NCI-H1092 (cell line): ENCODE measurements around the gene TMEM129.

Experiments
- DNase-seq: peaks from one replicate; lab custom pipeline; 2025; lab: John Stamatoyannopoulos, UW

Gene TMEM129, protein sequence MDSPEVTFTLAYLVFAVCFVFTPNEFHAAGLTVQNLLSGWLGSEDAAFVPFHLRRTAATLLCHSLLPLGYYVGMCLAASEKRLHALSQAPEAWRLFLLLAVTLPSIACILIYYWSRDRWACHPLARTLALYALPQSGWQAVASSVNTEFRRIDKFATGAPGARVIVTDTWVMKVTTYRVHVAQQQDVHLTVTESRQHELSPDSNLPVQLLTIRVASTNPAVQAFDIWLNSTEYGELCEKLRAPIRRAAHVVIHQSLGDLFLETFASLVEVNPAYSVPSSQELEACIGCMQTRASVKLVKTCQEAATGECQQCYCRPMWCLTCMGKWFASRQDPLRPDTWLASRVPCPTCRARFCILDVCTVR

DNA sequence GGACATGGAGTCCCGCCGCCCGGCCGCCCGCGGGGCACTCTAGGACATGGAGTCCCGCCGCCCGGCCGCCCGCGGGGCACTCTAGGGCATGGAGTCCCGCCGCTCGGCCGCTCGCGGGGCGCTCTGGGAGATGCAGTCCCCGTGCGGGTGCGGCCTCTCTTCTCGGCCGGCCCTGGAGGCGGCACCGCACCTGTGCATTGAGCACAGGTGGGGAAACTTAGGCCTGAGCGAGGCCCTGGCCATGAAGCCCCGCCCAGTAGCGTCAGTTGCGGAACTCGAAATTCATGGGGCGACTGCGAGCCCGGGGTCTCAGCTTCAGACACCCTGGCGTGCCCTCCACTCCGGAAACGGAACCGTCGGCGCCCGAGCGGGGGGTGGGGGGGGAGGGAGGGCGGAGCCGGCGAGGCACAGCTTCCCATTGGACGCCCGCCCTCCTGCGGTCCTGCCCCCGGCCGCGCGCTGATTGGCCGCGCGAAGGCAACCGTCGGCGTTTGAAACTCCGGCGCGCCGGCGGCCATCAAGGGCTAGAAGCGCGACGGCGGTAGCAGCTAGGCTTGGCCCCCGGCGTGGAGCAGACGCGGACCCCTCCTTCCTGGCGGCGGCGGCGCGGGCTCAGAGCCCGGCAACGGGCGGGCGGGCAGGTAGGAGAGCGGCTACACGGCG is at the start of gene TMEM129, which contains the start of gene TACC3:
Gene TMEM129, minus strand, starts transcription at position 321 of the 663 bp plus-strand sequence. CDS start 486 bp downstream, outside the sequence.
Gene TACC3, plus strand, starts transcription at position 519 of the 663 bp plus-strand sequence. CDS start 1,901 bp downstream, outside the sequence.
- peak; percentile 93 for DNase-seq

DNA sequence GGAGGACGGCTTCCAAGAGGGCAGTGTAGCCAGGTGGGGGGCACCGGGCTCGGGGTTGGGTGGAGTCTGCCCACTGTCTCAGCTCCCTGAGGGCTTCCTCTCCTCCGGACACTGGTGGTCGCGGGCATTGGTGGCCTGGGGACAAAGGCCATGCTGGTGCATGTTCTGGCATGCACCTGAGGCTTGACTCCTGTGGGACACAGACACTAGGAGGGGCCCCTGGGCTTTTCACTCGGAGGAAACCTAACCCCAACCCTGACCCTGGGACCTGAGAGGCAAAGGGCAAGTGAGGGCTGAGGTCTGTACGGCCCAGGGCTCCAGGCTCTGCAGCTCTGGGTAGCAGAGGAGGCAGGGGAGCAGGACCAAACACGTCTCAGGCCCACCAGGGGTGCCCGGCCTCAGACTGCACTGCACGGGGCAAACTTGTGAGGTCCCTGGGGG is 49.7 kb upstream of the TMEM129 start:
- DNase-seq, result no peak

DNA sequence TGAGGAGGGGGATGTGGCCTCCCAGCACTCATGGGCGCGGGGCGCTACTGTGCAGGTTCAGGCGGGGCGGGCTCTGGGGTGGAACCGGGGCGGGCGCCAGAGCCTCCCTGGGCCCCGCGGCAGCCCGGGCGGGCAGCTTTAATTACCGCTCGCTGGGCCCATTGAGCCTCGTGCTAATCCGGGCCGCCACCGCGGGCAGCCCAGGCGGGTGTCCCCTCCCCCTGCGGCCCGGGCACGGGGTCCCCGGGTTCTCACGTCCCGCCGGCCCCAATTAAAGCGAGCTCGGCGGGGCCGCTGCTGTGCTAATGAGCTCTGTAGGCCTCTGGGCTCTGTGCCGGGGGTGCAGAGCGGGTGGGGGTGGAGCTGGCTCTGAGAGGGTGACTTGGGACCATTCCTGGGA is 49.1 kb upstream of the TMEM129 start:
- no peak for DNase-seq

DNA sequence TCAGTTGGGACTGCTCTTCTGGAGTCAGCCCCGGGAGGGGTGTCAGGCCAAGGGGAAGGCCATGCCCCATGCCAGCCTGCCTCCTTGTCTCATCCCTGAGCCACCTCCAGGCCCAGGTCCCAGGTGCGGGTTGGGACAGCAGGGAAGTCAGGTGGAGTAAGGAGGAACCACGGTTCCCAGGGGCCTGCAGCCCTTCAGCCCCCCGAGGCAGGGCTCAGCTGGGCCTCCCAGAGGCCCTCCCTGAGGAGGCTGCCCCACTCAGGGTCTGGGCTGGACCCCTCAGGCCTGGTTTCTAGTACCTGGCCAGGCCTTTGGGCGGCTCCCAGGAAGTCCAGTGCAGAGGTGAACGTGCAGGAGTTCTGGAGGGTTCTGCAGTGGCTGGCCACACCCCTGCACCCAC is 48.6 kb upstream of the TMEM129 start:
- DNase-seq, result no peak

DNA sequence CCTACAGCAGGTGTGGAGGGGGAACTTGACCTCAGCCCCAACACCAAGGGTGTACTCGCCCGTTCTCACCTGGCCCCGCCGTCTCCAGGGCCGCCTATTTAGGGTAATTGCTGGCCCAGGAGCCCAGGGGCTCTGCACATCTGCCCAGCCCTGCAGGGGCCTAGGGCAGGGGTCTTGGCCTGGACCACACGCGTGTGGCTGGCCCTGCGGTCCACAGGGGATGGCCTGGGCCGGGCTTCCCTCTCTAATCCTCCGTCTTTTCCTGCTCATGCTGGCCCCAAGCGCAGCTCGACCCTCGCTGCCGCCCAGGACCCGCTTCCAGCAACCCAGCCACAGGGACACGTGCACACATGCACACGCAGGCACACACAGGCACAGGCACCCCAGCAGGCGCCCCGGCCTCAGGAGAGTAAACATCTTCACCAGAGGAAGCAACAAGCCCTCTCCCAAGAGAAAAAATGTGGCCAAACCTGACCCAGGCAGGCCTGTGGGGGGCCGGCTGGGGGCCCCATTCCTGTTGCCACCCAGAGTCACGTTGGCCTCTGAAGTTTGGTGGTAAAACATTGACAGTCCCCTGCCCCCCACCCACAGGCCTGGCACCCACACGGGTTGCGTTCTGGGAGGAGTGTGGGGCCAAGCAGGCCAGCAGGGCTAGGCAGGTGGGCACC is 47.4 kb upstream of the TMEM129 start:
- no peak for DNase-seq

DNA sequence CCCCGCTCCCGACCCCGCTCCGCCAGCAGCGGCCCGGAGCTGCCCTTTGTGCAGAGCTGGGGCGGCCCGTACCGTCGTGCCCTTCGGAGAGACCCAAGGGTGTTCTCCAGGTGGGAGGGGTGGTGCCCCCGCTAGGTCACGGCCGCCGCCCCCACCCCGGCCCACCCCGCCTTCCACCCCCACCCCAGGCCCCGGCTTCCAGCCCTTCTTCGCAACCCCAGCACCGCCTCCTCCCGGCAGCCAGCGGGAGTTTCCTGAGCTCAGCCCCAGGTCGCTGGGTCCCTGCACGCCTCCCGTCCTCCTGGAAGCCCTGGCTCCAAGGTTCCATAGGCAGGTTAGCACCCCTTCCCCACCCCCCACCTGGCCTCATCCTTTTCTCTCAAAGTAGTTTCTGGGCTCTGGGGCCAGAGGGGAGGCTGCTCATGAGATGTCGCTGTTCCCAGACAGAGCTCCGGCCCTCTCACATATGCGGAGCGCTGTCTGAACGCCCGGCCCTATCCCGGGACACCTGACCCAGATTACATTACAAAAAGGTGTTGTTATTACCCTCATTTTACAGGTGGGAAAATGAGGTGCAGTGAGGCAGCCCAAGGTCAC is 46.7 kb upstream of the TMEM129 start:
- DNase-seq, result no peak

DNA sequence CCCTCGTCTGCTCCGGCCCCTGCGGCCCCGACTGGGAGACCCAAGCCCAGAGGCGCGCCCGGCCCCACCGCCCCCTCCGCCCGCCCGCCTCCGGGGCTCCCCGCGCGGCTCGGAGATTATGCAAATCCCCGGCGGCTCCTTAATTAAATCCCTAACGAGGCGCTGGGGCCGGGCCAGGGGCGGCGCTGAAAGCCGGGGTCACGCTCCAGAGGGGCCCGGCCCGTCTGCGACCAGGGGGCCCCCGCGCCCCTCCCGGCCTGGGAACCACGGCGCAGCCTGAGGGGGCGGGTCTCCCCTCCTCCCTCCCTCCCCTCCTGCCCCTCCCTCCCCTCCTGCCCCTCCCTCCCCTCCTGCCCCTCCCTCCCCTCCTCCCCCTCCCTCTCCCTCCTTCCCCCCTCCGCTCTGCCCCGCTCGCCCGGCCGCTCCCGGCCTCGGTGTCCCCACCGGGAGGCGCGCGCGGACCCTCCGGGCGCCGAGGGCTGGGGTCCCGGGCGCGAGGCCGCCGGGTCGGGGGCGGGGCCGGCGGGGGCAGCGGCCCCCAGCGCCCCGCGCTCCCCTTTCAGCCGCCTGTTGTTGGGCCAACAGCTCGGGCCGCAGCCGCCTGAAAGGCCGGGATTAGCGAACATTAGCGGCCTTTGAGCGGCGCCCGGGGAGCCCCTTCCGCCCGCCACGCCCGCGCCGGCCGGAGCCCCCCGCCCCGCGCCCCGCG is 46.1 kb upstream of the TMEM129 start:
- no peak for DNase-seq

DNA sequence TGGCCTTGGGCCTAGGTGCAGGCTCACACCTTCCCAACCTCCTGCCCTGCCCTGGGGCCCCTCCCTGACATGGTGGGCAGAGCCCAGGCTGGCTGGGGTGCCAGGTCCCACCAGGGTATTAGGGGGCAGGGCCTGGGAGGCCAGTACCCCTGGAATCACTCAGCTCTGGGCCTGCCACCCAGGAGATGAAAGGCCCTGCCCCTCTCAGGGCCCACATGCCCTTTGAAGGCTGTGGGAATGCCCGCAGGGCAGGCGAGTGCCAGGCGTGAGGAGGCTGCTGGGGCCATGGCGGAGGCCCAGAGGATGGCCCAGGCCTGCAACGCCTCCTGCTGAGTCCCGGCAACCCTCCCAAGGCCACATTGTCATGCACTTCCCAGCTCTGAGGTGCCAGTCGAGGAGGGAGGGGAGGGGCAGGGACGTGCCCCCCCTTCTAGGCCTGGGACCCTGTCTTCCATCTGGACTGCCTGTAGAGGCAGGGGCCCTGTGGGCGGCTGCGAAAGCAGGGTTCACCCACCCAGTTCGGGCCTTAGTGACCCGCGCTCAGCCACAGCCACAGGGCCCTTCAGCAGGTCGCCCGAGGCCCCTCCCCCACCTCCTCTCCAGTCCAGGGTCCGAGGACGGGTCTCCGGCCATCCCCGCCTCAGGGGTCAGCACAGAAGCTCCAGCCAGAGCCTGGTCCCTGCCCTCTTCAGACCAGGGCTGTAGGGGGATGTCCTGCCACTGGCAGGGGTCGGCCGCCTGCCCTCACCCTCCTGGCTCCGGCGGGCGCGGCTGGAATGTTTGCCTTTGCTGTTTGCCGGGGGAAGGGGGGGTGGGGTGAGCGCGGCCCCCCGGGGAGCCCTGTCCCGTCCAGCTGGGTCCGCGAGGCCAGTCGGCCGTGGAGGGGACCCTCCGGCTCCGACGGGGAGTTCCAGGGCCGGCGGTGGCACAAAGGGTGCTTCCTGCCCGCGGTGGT is 45.3 kb upstream of the TMEM129 start:
- DNase-seq, result no peak

DNA sequence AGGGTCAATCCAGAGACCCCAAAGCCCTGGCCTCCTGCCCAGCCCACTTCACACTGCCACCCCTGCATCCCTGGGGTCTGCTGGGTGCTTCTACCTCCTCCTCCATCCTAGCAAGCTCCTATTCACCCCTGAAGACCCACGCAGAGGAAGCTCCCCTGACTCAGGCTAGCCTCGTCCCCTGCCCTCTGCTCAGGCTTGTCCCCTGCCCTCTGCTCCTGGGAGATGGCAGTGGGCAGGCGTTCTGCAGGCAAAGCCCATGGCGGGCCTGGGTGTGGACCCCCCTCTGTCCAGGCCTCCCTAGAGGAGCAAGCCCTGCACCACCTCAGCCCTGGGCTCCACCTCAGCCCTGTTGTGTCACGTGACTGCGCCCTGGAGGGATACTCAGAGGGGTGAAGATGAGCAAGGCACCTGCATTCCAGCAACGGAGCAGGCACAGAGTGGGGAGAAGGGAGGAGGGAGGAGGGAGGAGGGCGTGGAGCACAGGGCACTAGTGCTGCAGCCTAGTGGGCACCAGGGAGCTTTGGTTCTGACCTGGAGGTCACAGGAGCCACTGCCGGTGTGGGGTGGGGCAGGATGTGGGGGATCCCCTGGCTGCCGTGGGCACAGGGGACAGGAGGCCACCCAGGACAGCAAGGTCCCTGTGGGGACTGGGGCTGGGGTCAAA is 44.4 kb upstream of the TMEM129 start:
- DNase-seq, result no peak

DNA sequence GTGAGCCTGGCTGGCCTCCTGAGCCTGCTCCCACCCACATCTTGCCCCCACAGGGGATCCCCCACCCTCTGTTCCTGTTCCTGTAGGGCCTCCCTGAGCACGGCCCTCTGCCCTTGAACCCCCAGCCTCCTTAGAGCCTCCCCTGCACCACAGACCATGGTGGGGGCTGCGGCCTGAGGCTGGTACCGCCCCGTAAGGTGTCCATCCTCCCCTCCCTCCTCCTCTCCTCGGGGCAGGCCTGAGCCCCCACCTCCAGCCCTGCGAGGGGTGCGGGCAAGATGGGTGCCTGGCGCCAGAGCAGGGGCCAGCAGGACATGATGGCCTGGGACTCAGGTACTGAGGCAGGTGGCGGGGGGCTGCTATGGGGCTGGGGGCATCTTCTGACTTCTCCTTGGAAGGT is 43.5 kb upstream of the TMEM129 start:
- no peak for DNase-seq

DNA sequence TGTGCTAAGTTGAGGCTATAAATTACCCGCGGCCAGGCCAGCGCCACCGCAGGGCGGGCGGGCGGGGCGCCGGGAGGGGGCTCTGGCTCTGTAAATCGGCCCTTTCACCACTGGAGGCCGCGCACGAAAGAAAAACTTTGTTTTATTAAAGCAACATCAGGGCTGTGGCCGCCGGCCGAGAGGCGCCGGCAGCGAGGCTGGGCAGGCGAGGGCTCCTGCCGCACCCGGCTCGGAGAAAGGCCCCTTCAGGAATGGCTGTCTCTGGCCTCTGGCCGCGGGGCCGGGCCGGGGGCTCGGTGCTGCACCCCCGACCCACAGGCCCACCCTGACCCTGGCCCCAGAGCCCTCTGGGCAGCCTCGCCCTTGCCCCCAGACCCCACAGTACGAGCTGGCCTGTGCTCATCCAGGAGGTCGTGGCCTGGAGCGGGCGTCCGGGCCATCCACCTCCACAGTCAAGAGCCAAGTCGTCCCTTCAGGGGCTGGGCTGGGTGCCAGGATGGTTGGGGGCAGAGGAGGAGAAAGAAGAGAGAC is 42.5 kb upstream of the TMEM129 start:
- DNase-seq, result no peak

DNA sequence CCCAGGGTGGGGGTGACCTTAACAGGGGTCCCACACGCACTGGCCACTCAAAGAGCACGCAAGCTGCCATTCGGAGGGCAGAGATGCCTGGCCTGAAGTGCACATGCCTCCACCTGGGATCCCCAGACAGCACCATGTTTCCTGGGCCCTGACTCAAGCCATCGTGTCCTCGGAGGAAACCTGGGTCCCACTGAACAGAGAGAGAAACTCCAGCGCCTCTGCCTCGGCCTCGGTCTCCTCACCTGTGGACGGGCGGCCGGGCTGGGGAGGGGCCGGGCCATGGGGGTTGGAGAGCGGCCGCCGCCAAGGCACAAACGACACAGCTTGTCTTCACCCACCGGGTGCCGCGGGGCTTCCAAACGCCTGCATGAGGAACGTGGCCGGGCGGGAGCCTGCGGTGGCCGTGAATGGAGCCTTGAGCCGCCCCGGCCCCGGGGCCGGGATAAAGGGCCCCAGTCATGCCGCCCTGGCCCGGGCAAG is 42.0 kb upstream of the TMEM129 start:
- no peak for DNase-seq

DNA sequence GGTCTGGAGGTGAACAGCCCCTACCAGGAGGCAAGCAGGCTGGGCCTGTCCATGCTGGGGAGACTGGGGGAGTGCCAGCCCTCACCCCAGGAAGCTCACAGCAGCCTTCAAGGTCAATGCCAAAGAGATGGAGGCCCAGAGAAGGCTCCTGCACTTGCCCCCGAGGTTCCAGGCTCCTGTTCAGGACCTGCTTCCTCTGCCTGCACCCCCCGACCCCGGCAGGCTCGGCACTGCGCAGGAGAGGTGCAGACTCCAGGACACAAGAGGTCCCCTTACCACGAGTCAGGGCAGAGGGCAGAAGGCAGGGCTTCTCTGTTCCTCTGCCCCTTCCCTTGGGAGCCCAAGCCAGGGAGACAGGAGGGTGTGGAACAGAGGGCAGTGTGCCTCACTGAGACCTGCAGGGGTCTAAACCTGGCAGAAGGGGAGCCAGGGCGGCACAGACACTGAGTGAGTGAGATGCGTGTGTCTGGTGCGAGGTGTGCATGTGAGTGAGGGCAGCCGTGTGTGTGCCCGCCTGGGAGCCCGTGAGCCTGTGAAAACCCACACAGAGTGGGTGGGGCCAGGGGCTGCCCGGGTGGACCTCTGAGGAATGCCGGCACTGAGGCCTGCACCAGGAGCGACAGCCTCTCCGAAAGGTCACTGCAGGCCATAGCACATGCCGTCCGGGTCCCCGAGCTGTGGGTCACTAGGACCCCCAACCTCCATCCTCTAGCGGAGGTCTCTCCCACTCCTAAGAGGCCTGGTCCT is 41.3 kb upstream of the TMEM129 start:
- no peak for DNase-seq

DNA sequence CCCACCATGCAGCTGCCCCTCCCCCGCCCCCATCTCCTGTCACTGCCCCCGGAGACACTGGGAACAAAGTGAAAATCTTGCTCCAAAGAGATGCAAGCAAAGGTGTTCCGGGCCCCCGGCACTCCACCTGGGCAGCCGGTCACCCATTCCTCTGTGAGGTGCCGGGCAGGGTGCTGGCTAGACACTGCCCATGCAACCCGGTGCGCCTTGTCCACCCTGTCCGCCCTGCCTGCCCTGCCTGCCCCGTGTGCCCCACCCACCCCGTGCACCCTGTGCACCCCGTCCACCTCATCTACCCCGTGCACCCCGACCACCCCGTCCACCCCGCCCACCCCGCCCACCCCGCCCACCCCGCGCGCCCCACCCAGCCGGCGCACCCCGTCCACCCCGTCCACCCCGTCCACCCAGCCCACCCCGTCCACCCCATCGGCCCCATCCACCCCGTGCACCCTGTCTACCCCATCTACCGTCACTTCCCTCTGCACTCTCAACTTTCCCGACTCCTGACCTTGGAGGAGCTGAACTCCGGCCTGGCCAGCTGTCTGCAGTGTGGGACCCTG is 40.1 kb upstream of the TMEM129 start:
- DNase-seq, result no peak

DNA sequence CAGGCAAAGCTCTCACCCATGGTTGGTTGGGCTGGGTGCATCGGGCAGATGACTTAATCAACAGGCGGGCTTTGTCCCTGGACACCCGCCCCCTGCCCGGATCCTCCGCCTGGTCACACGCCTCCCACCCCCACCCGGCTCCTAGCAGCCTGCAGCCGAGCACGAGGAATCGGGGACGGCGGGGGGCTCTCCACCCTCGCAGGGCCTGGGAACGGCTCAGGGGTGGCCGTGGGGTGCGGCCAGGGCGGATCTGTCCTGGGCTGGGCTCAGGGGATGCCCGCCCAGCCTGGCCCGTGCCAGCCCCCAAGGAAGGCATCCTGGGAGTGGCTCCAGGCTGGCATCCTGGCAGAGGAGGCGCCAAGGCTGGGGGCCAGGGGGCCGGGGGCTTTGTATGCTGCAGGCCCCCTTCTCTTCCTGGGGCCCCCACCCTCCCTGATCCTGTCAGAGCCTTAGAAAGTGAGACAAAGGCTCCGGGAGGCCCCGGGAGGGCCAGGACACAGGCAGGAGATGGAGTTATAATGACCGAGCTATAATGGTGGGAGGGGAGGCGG is 39.5 kb upstream of the TMEM129 start:
- DNase-seq, result no peak

DNA sequence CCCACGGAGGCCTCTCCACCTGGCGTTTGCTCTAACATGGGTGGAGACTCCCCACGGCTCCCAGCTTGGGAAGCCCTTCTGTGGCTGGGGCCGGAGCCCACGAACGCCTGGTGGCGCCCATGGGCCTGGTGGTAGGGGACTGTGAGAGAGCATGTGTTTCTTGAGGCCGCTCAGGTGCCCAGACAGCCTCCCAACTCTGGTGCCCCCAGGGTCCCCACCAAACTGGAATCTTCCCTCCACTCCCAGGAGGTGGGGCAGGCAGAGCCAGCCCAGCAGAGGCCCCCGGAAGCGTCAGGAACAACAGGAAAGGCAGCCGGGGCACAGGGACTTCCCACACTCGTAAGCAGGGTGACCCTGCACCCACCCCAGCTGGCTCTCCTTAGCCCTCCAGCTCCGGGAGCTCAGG is 38.7 kb upstream of the TMEM129 start:
- no peak for DNase-seq

DNA sequence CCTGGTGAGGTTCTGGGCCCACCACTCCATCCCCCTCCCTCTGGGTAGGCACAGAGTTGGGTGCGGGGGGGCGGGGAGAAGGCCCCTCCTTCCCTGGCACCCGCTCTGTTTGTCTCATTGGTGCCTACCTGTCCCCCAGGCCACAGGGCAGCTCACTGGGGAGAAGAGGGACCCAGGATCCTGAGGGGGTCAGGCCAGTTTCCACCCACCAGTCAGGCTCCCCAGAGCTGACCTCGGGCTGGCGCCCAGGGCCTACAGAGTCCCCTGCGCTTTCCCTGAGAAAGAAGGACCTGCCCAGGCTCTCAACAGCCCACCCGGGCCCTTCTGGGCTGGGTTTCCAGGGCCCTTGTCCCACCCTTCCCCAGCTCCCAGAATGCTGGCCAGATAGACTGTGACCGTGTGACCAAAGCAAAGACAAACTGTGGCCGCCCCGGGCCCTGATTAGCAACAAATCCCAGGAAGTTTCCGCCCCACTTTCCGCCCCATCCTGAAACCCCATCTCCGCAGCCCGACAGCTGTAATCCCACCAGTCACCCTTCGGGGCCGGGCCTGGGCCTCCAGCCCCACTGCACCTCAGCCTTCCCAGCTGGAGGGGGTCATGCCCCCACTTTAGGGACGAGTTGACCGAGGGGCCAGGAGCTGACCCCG is 38.2 kb upstream of the TMEM129 start:
- no peak for DNase-seq
